A172 (cell line): ENCODE measurements around the gene TAT. TPM values are rescaled to one million over a fixed set of nuclear protein-coding genes. Genes with fewer than 3 reads are reported as not detected.

Experiments used
- DNase-seq: peaks from one replicate; pipeline ENCODE4 v3.0.0-alpha.2; 2015; ENCODE audit warnings: low spot score
- total RNA-seq: library from RNA; depleted of rRNA; stranded (reverse); fragments of >200 nt; shearing (Covaris generic); gene quantifications from 2 replicates; pipeline ENCODE4 v1.2.3, GENCODE V29; 2014; rRNA removed

Gene TAT
- total RNA-seq, 1 experiment from 2014 or later: not detected

GRCh38 chr16:71537643-71538042, 39.2 kb downstream of the TAT start:
- peak; percentile 37 for DNase-seq

DNA sequence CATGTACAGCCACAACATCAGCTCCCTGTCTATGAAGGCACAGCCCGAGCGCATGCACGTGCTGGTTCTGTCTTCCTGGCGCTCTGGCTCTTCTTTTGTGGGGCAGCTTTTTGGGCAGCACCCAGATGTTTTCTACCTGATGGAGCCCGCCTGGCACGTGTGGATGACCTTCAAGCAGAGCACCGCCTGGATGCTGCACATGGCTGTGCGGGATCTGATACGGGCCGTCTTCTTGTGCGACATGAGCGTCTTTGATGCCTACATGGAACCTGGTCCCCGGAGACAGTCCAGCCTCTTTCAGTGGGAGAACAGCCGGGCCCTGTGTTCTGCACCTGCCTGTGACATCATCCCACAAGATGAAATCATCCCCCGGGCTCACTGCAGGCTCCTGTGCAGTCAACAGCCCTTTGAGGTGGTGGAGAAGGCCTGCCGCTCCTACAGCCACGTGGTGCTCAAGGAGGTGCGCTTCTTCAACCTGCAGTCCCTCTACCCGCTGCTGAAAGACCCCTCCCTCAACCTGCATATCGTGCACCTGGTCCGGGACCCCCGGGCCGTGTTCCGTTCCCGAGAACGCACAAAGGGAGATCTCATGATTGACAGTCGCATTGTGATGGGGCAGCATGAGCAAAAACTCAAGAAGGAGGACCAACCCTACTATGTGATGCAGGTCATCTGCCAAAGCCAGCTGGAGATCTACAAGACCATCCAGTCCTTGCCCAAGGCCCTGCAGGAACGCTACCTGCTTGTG, 40.0 kb downstream of the TAT start:
- no peak for DNase-seq

GRCh38 chr16:71532366-71532765, 44.5 kb downstream of the TAT start:
- peak; percentile 23 for DNase-seq

DNA sequence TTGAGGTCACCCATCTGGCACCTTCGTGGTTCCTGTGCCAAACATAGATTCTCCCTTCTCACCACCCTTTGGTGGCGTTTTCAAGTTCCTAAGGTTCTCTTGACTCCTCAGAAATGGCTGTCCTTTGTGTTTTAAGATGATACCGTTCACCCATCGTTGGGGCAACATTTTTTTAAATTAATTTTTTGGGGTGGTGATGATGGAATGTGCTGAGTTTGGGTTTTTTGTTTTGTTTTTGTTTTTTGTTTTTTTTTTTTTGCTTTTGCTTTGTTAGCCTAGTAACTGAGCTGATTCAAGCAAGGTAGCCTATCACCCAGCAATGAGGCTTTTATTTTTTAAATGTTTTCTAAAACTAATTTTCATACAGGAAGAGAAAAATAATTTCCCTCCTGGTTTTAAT, 48.0 kb downstream of the TAT start:
- no peak for DNase-seq

DNA sequence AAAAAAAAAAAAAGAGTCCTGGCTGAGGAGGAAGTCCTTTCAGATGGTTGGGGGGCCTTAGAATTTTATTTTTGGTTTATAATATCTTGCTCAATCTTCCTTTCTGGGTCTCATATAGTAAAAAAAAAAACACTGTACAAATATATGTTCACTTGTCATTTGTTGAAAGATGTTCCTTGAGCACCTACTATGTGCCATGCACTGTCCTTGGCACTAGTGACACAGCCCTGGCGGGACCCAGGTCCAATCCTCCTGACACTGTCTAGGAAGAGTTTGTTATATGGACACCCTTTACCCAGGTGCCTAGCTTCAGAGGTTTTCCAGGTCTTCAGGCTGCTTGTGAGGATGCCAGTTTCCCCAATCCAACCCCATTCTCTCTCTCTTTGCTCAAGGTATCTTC, 48.6 kb downstream of the TAT start:
- no peak for DNase-seq

- peak; percentile 68 for DNase-seq
Observed at GRCh38 chr16:71526111-71526631, 50.7 kb downstream of the TAT start, which contains the start of gene CHST4. Gene CHST4 (plus strand): TSS chr16:71526426. CDS start chr16:71536678, 10,252 bp downstream.

GRCh38 chr16:71524566-71525553, 52.0 kb downstream of the TAT start:
- DNase-seq: no peak

DNA sequence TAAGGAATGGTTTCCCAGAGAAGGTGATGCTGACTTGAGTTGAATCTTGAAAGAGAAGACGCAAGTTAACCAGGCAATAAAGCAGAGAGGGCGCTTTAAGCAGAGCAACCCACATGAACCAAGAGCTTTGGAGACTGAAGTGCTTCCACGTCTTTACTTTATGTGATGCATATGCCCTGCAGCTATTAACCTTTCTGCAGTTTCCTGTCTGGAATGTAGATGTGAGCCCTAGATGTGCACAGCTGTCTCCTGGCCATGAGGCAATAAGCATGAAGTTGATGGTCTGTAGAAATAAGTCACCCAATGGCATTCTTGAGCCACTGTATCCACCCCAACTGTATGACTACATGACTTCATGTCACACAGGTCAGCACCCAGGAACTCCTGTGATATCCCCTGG, 56.3 kb downstream of the TAT start:
- no peak for DNase-seq

Other genes starting within 250 kb of the TAT start
- gene CALB2, start 218.4 kb downstream of the TAT start, total RNA-seq: 2.6 and 5.2 TPM in 2 replicates
- gene TLE7, start 135.0 kb downstream of the TAT start, total RNA-seq: not detected in 2 replicates
- 10.1 and 16.3 TPM in 2 replicates for gene ZNF23, start 114.8 kb downstream of the TAT start, total RNA-seq
- gene ZNF19, start 87.8 kb downstream of the TAT start, total RNA-seq: 2.1 and 5.8 TPM in 2 replicates
- gene CHST4, start 50.7 kb downstream of the TAT start, total RNA-seq: 0.55 and 0.60 TPM in 2 replicates
- gene MARVELD3, start 49.1 kb upstream of the TAT start, total RNA-seq: 0.14 TPM in 1 of 2 replicates, not detected in the other
- gene PHLPP2, start 147.6 kb upstream of the TAT start, total RNA-seq: 14.2 and 14.6 TPM in 2 replicates
- 49.8 and 52.8 TPM in 2 replicates for gene AP1G1, start 231.7 kb upstream of the TAT start, total RNA-seq